Fibroblast of lung (primary cell): ENCODE data around the gene CCDC80. TPM values are rescaled to one million over a fixed set of nuclear protein-coding genes. Genes with fewer than 3 reads are reported as not detected.
A peak's percentile ranks its signal among the peaks of the same experiment; 100 is the strongest.

Experiments used
- DNase-seq, 2 donors: peaks; one replicate each; pipeline versions ENCODE4 v3.0.0 to v3.0.0-alpha.2; 2010; ENCODE audit warnings: low read depth in 2 of 2
- H2AFZ ChIP-seq: 2 replicates; pipeline ENCODE4 v1.5.1; 2012; ENCODE audit warnings: low read length, control low read depth, inconsistent platforms
- H3K27ac ChIP-seq: 2 replicates; pipeline ENCODE4 v1.5.1; 2011; ENCODE audit warnings: low read length, control low read depth; ENCODE audit not compliant: insufficient read depth
- H3K27me3 ChIP-seq: 2 replicates; pipeline ENCODE4 v1.5.1; 2011; ENCODE audit warnings: mild to moderate bottlenecking, low read length; ENCODE audit not compliant: control insufficient read depth, insufficient read depth
- H3K36me3 ChIP-seq: 2 replicates; pipeline ENCODE4 v1.5.1; 2011; ENCODE audit warnings: low read length; ENCODE audit not compliant: control insufficient read depth, insufficient read depth
- H3K4me1 ChIP-seq: 2 replicates; pipeline ENCODE4 v1.5.1; 2011; ENCODE audit warnings: low read length; ENCODE audit not compliant: control insufficient read depth, insufficient read depth; ENCODE audit errors: extremely low read depth
- H3K4me2 ChIP-seq: 2 replicates; pipeline ENCODE4 v1.5.1; 2011; ENCODE audit warnings: low read length, control low read depth; ENCODE audit not compliant: insufficient read depth; ENCODE audit errors: extremely low read depth
- H3K4me3 ChIP-seq, 4 experiments: fragments of 200-600 bp in 1 of 4; sonication (generic) in 1 of 4; replicated peaks in 1 of 4; 2 replicates each; pipeline ENCODE4 v1.5.1; 2011 to 2016; ENCODE audit warnings: low read length in 4 of 4, low read depth in 3 of 4, mild to moderate bottlenecking in 3 of 4, control low read depth in 2 of 4, inconsistent platforms in 1 of 4, mixed read lengths in 1 of 4; ENCODE audit not compliant: insufficient read depth in 1 of 4; ENCODE audit errors: control extremely low read depth in 1 of 4
- H3K79me2 ChIP-seq: 2 replicates; pipeline ENCODE4 v1.5.1; 2012; ENCODE audit warnings: mild to moderate bottlenecking, low read length, inconsistent platforms; ENCODE audit not compliant: control insufficient read depth, insufficient read depth
- H3K9ac ChIP-seq: 2 replicates; pipeline ENCODE4 v1.5.1; 2011; ENCODE audit warnings: mild to moderate bottlenecking, low read length, control low read depth; ENCODE audit not compliant: insufficient read depth
- H3K9me3 ChIP-seq: 2 replicates; pipeline ENCODE4 v1.5.1; 2012; ENCODE audit warnings: low read depth, low read length; ENCODE audit not compliant: control insufficient read depth, insufficient read depth
- H4K20me1 ChIP-seq: 2 replicates; pipeline ENCODE4 v1.5.1; 2011; ENCODE audit warnings: low read length; ENCODE audit not compliant: control insufficient read depth, insufficient read depth; ENCODE audit errors: extremely low read depth
- CTCF ChIP-seq, 2 donors: IDR thresholded peaks in 1 of 2; conservative IDR thresholded peaks in 1 of 2; 1 replicate in 1 of 2; 2 replicates in 1 of 2; pipeline ENCODE4 v1.5.1; 2011 to 2012; ENCODE audit warnings: low read length in 2 of 2, control low read depth in 1 of 2, inconsistent platforms in 1 of 2, low read depth in 1 of 2, mild to moderate bottlenecking in 1 of 2
- EZH2 ChIP-seq: IDR thresholded peaks from 2 replicates; pipeline ENCODE4 v1.5.1; 2012; ENCODE audit warnings: low read length, control low read depth, mild to moderate bottlenecking; ENCODE audit errors: missing control alignments
- polyA plus RNA-seq, 2 donors: library from polyadenylated mRNA; depleted of rRNA in 1 of 2; stranded (reverse) in 1 of 2; unstranded in 1 of 2; fragments of >200 nt; gene quantifications; 2 replicates each; pipeline ENCODE4 v1.2.1, GENCODE V29; 2011 to 2012; ENCODE audit warnings: missing spikeins in 1 of 2
- total RNA-seq: library from RNA; depleted of rRNA; stranded (reverse); fragments of >200 nt; gene quantifications from 2 replicates; pipeline ENCODE4 v1.2.1, GENCODE V29; 2014

The CCDC80 gene
- total and polyA plus RNA-seq, 2 donors (not counting 1 experiment from before 2014, with no cell fraction given): 153 to 526 TPM

DNA sequence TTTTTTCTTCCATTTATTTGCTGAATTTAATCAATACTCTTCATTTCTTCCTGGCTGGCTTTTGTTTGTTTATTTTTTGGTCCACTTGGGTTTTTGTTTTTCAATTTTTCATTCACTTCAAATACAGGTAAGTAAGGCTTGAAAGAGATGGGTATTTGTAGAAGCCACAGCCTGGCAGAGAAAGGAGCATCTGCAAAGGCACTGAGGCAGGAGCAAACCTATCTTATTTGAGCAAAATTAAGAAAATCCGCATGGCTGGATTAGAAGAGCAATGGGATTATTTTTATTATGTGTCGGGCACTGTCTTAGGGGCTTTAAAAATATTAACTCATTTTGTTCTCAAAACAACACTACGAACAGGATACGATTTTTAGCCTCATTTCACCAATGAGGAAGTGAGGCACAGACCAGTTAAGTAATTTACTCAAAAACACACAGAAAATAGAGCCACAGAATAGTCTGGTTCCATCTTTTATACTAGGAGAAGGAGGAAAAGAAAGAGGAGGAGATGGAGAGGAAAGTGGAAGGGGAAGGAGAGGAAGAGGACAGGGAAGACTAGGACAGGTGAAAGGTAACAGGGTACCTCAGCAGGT lies 35.1 kb upstream of the CCDC80 start:
- H4K20me1 ChIP-seq: no peaks in the 10 kb centered on the region
- DNase-seq: no peak
- no peaks in the 10 kb centered on the region for H3K36me3 ChIP-seq
- TF ChIP-seq CTCF (conservative IDR thresholded peaks at IDR 0.05 in 1 of 2, IDR thresholded peaks at IDR 0.05 in 1 of 2; ENCODE audit: low read depth in 1 of 2, low read length in 2 of 2): no peak
- no peak for TF ChIP-seq EZH2
- peaks cover 22% of the 10 kb centered on the region for H3K4me1 ChIP-seq
- no peaks in the 10 kb centered on the region for H3K27me3 ChIP-seq
- no peaks in the 10 kb centered on the region for H3K79me2 ChIP-seq
- H2AFZ ChIP-seq: no peak overlapping the region
- peak overlapping the region; percentile 82 for H3K27ac ChIP-seq
- no peak overlapping the region for H3K4me3 ChIP-seq
- no peak overlapping the region for H3K9ac ChIP-seq
- H3K9me3 ChIP-seq: no peaks in the 10 kb centered on the region
- peak overlapping the region; percentile 39 for H3K4me2 ChIP-seq

GRCh38 chr3:112675349-112675748 lies 34.4 kb upstream of the CCDC80 start:
- H3K27ac ChIP-seq: peak overlapping the region; percentile 26
- H3K9ac ChIP-seq: no peak overlapping the region
- no peaks in the 10 kb centered on the region for H3K79me2 ChIP-seq
- no peak overlapping the region for H3K4me3 ChIP-seq
- no peaks in the 10 kb centered on the region for H3K27me3 ChIP-seq
- peak overlapping the region; percentile 48 for H2AFZ ChIP-seq
- H3K36me3 ChIP-seq: no peaks in the 10 kb centered on the region
- H3K4me1 ChIP-seq: peaks cover 22% of the 10 kb centered on the region
- H3K9me3 ChIP-seq: no peaks in the 10 kb centered on the region
- no peak overlapping the region for H3K4me2 ChIP-seq
- TF ChIP-seq CTCF (conservative IDR thresholded peaks at IDR 0.05 in 1 of 2, IDR thresholded peaks at IDR 0.05 in 1 of 2; ENCODE audit: low read depth in 1 of 2, low read length in 2 of 2) (no peak), EZH2 (no peak)
- H4K20me1 ChIP-seq: no peaks in the 10 kb centered on the region
- DNase-seq: no peak

- no peaks in the 10 kb centered on the region for H3K27me3 ChIP-seq
- no peak overlapping the region for H3K4me3 ChIP-seq
- no peaks in the 10 kb centered on the region for H3K79me2 ChIP-seq
- no peak for DNase-seq
- H3K36me3 ChIP-seq: no peaks in the 10 kb centered on the region
- peak overlapping the region; percentile 74 for H3K27ac ChIP-seq
- H3K4me2 ChIP-seq: peak overlapping the region; percentile 42
- H2AFZ ChIP-seq: no peak overlapping the region
- TF ChIP-seq EZH2 (no peak), CTCF (conservative IDR thresholded peaks at IDR 0.05 in 1 of 2, IDR thresholded peaks at IDR 0.05 in 1 of 2; ENCODE audit: low read depth in 1 of 2, low read length in 2 of 2) (no peak)
- H3K4me1 ChIP-seq: peaks cover 22% of the 10 kb centered on the region
- H4K20me1 ChIP-seq: no peaks in the 10 kb centered on the region
- H3K9me3 ChIP-seq: no peaks in the 10 kb centered on the region
- no peak overlapping the region for H3K9ac ChIP-seq
These were observed 32.0 kb upstream of the CCDC80 start for GRCh38 chr3:112672716-112673541.
